GM12892 (cell line): Measurements from ENCODE around the gene SBF1.

Experiments used
- POLR2A ChIP-seq: IDR thresholded peaks from 2 replicates; pipeline ENCODE4 v1.6.1; 2011; ENCODE audit warnings: low read depth, low read length, control low read depth
- POLR2AphosphoS5 ChIP-seq: IDR thresholded peaks from 2 replicates; pipeline ENCODE4 v1.6.1; 2011; ENCODE audit warnings: low read depth, low read length, control low read depth
- TAF1 ChIP-seq: IDR thresholded peaks from 2 replicates; pipeline ENCODE4 v1.6.1; 2011; ENCODE audit warnings: low read depth, mild to moderate bottlenecking, control low read depth, low read length, borderline replicate concordance

GRCh38 chr22:50468626-50469025 lies 6.2 kb downstream of the SBF1 start:
- TF ChIP-seq POLR2AphosphoS5 (no peak), POLR2A (no peak), TAF1 (no peak)
